AG04450 (cell line): ENCODE measurements around the gene GNG2. TPM values are rescaled to one million over a fixed set of nuclear protein-coding genes. Genes with fewer than 3 reads are reported as not detected.

ENCODE experiments used
- CTCF ChIA-PET: fragments of 300-600, 350-600 bp; formaldehyde crosslinking; extraction: SDS; loops from one replicate; lab custom pipeline; 2022; ENCODE audit warnings: antibody characterized with exemption, inconsistent platforms; lab: Charles Lee
- POLR2A ChIA-PET: fragments of 350-600 bp; formaldehyde crosslinking; extraction: SDS; loops from one replicate; lab custom pipeline; 2021; ENCODE audit warnings: antibody characterized with exemption, inconsistent platforms; lab: Yijun Ruan, JAX
- DNase-seq: peaks from one replicate; pipeline ENCODE4 v3.0.0-alpha.2; 2011; ENCODE audit warnings: low read depth, low spot score
- H3K27ac ChIP-seq: one replicate; pipeline ENCODE4 v1.5.1; 2012; ENCODE audit warnings: low read depth, low read length, control low read depth
- H3K27me3 ChIP-seq: one replicate; pipeline ENCODE4 v1.6.0; 2012; ENCODE audit warnings: low read length; ENCODE audit not compliant: control insufficient read depth, insufficient read depth
- H3K4me3 ChIP-seq: 2 replicates; pipeline ENCODE4 v1.5.1; 2011; ENCODE audit warnings: mild to moderate bottlenecking, low read depth, low read length, control low read depth
- H3K9me3 ChIP-seq: 2 replicates; pipeline ENCODE4 v1.5.1; 2012; ENCODE audit warnings: low read length; ENCODE audit not compliant: control insufficient read depth, insufficient read depth
- polyA plus RNA-seq: library from polyadenylated mRNA; depleted of rRNA; stranded (reverse); fragments of >200 nt; gene quantifications from 2 replicates; pipeline ENCODE4 v1.2.3, GENCODE V29; 2011
- TF ChIP-seq, protein P1 (sequence below): IDR thresholded peaks from 2 replicates; pipeline ENCODE4 v1.5.1; 2011; ENCODE audit warnings: low read depth, low read length, control low read depth, inconsistent platforms

Gene GNG2
- polyA plus RNA-seq, 1 experiment: 83.9 TPM

DNA sequence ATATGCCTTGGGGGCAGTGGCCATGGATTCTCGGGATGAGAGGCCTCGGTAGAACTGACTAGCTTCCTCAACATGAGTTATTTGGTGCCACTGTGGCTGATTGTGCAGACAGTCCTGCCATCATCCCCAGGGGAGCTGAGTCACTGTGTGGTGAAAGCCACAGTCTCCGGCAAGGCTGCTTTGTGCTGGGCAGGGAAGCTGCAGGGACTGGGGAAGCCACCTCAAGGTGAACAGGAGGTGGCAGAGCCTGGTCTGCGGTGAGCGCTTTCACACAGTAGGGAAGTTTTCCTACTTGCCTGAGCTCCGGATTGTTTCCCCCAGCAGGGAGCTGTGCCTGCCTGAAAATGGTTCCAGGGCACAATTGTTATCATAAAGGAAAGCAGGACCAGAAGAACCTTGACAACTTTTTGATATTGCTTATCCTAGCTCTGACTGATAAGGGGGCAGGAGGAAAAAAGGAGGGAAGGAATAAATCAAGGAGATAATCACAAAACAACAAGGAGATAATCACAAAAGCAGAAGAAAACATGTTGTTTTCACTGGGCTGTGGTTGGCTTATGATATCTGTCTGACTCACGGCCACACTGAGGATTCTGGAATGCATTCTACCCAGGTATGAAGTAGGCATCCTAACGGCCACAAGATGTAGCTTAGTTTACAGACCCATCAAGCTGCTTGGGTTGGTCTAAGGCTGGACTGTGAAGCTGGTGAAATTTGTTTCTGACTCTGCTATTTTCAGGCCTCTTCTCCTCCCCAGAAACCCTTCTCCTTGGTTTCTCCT is 32.2 kb upstream of the GNG2 start:
- H3K9me3 ChIP-seq: no peaks in the 10 kb centered on the region
- no peak overlapping the region for H3K4me3 ChIP-seq
- no peak overlapping the region for H3K27ac ChIP-seq
- ChIA-PET POLR2A (interaction anchor here (0.8 kb wide), 1 partner anchor 32 kb away, joined by 3 read pairs; the partner anchor contains the start of gene GNG2), CTCF (interaction anchor here (2.2 kb wide), 1 partner anchor 151 kb away, joined by 14 read pairs; no protein-coding TSS in a partner anchor)
- DNase-seq: no peak
- H3K27me3 ChIP-seq: no peaks in the 10 kb centered on the region
- TF ChIP-seq, protein P1, sequence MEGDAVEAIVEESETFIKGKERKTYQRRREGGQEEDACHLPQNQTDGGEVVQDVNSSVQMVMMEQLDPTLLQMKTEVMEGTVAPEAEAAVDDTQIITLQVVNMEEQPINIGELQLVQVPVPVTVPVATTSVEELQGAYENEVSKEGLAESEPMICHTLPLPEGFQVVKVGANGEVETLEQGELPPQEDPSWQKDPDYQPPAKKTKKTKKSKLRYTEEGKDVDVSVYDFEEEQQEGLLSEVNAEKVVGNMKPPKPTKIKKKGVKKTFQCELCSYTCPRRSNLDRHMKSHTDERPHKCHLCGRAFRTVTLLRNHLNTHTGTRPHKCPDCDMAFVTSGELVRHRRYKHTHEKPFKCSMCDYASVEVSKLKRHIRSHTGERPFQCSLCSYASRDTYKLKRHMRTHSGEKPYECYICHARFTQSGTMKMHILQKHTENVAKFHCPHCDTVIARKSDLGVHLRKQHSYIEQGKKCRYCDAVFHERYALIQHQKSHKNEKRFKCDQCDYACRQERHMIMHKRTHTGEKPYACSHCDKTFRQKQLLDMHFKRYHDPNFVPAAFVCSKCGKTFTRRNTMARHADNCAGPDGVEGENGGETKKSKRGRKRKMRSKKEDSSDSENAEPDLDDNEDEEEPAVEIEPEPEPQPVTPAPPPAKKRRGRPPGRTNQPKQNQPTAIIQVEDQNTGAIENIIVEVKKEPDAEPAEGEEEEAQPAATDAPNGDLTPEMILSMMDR: no peak

DNA sequence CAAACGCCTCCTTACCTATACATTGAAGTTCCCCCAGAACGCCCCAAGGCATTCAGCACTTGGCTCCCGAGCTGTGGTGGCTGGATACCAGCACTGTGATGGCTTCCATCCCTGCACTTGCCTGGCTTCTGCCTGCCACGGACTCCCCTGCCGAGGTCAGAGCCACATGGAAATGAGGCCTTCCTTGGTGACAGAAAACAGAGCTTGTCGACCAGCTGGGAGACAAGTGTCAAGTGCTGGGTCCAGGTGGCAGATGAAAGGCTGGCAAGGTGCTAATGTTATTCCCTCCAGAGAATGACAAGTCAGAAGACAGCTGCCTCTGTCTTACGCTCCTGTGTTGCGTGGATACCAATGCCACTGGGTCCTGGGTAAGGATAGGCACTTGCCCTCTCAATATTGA is 26.2 kb upstream of the GNG2 start:
- H3K9me3 ChIP-seq: no peaks in the 10 kb centered on the region; the same call in 1 of the 2 replicates
- ChIA-PET POLR2A (no interaction called here), CTCF (no interaction called here)
- no peaks in the 10 kb centered on the region for H3K27me3 ChIP-seq
- H3K27ac ChIP-seq: no peak overlapping the region
- DNase-seq: no peak
- TF ChIP-seq, protein P1: no peak
- H3K4me3 ChIP-seq: no peak overlapping the region

DNA sequence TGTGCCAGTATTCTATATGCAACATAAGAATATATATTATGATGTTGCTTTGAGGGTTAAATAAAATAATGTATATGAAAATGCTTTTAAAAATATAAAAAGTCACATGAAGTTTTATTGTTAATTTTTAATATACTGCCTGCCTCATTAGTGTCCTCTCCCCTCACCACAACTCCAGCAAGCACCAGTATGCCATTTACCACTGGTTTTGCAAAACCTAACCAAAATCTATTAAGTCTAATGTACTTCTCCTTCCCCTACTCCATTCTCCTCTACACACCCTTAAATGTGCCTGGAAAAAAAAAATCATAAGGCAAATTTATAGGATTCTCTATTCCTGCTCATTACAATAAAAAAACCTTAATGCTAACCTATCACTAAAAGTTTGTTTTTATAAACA is 24.0 kb upstream of the GNG2 start:
- no peaks in the 10 kb centered on the region; the same call in 1 of the 2 replicates for H3K9me3 ChIP-seq
- ChIA-PET CTCF (no interaction called here), POLR2A (no interaction called here)
- H3K27me3 ChIP-seq: no peaks in the 10 kb centered on the region
- H3K27ac ChIP-seq: no peak overlapping the region
- no peak for DNase-seq
- TF ChIP-seq, protein P1: no peak
- no peak overlapping the region for H3K4me3 ChIP-seq

DNA sequence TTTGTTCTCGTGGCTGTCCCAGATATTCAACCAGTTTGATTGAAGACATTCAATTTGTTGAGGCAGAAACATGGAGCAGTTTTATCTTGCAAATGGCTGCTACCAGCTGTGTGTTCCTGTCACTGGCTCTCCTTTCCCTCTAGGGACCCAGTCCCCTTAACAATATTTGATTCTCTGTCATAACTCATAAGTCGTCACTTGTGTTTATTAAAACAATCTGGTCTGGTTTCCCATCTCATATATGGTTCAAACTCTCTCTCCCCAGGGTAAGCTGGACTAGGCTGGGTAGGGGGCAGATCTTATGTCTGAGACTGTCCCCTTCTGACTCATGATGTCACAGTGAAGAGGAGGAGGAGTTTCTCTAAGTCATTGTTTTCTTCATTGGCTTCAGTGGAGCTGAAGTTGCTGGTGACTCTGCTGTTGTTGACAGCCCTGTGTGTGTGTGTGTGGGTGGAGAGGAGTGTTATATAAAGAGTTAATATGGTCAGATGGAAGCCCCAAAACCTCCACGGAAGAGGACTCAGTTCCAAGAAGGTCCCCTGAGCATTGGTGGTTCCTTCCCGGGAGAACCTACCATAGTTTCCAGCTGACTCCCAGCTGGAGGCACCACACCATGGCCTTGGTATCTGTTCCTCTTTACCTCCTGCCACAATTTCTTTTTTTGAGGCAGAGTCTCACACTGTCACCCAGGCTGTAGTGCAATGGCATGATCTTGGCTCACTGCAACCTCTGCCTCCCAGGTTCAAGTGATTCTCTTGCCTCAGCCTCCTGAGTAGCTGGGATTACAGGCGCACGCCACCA is 16.1 kb upstream of the GNG2 start:
- H3K27me3 ChIP-seq: no peaks in the 10 kb centered on the region
- no peak overlapping the region for H3K4me3 ChIP-seq
- POLR2A ChIA-PET: no interaction called here
- CTCF ChIA-PET: no interaction called here
- H3K9me3 ChIP-seq: no peaks in the 10 kb centered on the region
- TF ChIP-seq, protein P1: no peak
- no peak overlapping the region for H3K27ac ChIP-seq
- no peak for DNase-seq
